ENCODE measurements around the gene MRPS6.

GRCh38 chr21:34112316-34113033 is 39.1 kb downstream of the MRPS6 start:
- TF ChIP-seq CTCF (IDR thresholded peaks at IDR 0.05; ENCODE audit: low read depth, low read length, missing input control) (no peak), SP1 (IDR thresholded peaks at IDR 0.05) (no peak)

Measured in liver (tissue), 3 donors.